ENCODE results near the gene ULBP2.
A peak's percentile ranks its signal among the peaks of the same experiment; 100 is the strongest.
"Not testable (repeated sequence)": the region's sequence is repeated elsewhere in the genome, so short reads cannot be mapped to it uniquely, and the experiment has no call there.

ULBP2 gene

DNA sequence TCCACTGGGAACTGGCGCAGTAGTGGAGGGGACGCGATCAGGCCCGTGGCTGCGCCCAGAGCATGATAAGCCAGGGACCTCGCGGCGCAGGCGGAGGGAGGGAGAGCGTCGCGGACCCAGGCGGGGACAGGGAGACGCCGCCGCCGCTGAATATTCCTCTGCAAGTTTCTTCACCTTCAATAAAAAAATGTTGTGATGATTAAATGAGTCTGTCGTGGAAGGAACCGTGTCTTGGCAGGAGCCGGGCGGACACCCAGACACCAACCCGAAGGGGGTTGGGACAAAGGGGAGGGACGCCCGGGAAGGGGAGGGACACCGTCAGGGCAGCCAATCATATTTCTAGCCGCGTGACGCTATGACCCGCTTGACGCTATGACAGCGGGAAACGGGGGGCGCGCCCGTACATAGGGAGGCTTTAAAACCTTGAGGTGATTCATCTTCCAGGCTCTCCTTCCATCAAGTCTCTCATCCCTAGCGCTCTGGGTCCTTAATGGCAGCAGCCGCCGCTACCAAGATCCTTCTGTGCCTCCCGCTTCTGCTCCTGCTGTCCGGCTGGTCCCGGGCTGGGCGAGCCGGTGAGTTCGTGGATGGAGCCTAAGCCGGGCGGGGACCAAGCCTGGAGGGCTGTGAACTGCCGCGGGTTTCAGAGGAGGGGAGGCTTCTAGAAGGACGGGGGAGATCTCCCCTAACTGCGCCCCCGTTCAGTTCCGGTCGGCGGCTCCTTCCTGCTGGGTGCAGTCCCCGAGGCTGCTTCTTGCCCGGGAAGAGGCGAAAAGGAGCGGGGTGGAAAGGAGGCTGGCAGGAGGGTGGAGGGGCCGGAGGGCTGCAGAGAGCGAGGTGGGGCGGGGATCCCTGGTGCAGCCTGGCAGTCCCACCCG is at the start of gene ULBP2:
Gene ULBP2 (plus strand): TSS at position 432 of the 878 bp plus-strand sequence. CDS start 59 bp downstream, at position 491.
- peak; percentile 89 for DNase-seq (ENCODE audit: low read depth)

- peak; percentile 43 for DNase-seq (ENCODE audit: low read depth)
Observed at GRCh38 chr6:149895048-149895590, 46.7 kb upstream of the ULBP2 start.

GRCh38 chr6:149895833-149896271 is 46.0 kb upstream of the ULBP2 start:
- DNase-seq (ENCODE audit: low read depth), result peak; percentile 13

- DNase-seq (ENCODE audit: low read depth), result peak; percentile 13
Observed at GRCh38 chr6:149896491-149896890, 45.3 kb upstream of the ULBP2 start.

DNA sequence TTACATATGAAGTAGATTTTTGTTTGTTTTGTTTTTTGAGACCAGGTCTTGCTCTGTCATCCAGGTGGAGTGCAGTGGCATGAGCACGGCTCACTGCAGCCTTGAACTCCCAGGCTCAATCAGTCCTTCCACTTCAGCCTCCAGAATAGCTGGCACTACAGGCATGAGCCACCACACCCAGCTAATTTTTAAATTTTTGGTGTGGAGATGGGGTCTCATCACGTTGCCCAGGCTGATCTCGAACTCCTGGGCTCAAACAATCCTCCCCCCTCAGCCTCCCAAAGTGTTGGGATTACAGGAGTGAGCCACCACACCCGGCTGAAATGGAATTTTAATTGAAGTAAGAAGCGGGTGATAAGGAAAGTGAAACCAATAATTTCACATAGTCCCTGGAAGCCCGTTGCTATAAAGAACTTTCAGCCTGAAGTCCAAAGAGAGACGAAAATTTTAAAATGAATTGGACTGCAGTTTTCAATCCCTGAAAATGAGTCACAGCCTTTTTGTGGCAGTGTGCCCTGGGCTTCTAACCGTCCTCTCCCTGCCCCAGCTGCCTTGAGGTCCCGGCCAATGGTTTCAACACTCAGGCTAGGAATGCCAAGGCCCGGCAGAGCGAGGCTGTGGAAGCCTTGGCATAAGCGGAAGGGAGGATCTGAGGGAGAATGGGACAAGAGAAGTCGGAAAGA is 44.7 kb upstream of the ULBP2 start:
- peak; percentile 80 for DNase-seq (ENCODE audit: low read depth)

DNA sequence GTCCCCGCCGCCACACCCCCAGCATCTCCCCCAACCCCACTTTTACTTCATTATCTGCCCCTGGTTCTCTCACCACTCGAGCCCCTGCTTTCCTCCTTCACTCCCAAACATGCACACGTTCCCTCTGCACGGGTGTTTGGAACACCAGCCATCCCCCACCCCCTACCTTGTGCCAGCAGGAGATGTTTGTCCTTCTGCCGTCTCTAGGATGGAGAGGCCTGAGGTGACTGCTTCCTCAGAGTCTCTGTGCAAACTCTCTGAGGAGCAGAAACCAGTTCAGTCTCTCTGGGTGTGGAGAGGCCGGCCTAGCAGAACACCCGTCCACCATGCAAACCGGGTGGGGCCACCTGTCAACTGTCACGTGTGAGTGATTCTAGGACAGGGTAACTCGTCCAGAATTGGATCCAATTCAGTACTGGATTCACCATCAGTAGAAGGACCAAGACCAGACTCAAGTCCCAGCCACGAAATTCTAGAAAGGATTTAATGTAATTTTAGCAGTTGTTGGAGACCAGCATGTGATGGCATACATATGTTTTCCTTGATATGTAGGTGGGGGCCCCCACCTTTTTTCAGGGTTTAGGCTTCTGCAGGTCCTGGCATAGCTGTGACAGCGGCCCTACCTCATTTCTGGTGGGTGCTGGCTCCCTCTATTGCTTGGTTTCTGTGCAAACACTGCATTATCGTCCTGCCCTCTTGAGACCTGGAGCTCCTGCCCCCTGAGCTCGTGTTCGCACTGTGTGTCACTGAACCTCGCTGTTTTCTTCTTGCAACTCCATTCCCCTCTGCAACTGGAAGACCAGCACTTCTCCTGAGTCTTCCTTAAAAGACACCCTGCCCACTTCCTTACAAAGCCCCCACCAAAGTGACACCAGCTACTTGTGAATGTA is 43.7 kb upstream of the ULBP2 start, which contains the start of gene RAET1E:
Gene RAET1E (minus strand): TSS at position 259 of the 890 bp plus-strand sequence. CDS start 7,212 bp downstream, outside the sequence.
- no peak for DNase-seq (ENCODE audit: low read depth)

DNA sequence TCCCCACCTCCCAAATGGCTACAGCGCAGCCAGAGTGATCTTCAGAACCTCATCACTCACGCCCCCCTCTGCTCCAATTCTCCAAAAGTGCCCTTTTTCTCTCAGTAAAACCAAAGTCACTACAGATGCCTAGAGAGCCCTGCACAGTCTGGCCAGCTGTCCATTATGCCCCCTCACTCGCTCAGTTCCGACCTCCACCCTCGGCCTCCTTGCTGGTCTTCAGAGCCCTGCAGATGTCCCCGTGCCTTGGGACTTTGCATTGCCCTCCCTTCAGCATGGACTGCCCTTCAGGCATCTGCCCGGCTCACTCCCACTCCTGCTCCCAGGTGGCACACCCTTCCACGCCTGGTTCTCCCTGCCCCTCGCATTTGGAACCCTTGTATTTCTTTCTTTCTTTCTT is 42.8 kb upstream of the ULBP2 start:
- no peak for DNase-seq (ENCODE audit: low read depth)

- DNase-seq (ENCODE audit: low read depth), result no peak
Observed at GRCh38 chr6:149899486-149899885, 42.3 kb upstream of the ULBP2 start.

DNA sequence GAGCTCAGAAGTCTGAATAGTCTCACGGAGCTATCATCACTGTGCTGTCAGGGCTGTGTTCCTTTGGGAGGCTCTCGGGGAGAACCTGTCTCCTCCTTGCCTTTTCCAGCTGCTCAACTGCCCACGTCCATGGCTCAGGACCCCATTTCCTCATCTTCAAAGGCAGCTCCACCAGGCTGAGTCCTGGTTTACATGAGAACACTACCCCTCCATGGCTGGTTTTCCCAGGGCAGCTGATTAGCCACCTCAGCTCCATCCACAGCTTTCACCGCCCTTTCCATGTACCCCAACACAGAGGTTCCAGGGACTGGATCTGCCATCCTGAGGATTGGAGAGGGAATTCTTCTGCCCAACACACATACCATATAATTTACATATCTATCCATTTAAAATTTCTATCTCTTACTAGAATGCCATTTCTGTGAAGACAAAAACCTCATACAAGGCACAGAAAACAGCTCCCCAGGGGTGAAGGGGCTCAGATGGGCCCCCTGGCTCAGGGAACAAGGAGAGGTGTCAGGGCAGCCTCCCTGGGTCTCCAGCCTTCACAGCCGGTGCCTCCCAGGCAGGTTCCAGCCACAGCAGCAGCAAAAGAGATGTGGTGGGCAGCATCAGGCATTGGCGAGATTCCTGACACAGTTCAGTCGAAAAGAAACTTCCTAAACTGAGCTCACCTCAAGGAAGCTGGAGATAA is 41.7 kb upstream of the ULBP2 start:
- no peak for DNase-seq (ENCODE audit: low read depth)

DNA sequence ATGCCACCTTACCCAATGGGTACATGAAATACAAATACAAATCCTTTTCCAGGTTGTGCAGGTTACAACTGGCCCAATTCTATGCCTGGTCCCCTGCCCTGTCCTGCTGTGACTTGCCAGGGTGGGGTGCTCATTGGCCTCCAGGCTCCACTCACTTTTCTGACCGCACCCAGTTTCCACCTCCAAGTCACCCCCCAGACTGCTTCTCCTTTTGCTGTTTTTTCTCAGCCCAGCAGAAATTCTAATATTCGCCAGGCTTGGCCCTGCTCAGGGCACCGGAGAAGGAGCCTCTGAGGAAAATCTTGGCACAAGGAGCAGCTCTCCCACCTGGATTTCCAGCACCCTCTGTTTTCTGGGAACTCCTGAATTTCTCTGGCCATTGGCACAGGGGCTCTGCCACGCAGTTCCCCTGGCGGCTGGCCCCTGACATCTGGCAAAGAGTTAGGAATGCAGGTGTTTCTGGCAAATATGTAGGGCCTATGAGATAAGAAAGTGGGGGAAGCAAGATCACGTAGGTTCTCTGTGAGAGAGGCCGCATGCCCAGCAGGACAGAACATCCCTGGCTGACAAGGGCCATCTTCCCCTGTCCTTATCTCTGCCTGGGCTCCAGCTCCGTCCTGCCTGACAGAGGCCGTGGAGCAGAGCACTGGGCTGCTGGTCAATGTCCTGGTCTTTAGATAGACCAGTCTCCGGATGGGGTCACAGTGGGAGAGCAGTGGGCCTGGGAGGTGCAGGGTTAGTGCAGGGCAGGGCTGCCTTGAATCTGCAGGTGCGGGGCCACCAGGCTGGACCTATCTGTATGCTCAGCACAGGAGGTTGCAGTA is 41.0 kb upstream of the ULBP2 start:
- DNase-seq (ENCODE audit: low read depth), result no peak

- no peak for DNase-seq (ENCODE audit: low read depth)
Observed at GRCh38 chr6:149901444-149902140, 40.2 kb upstream of the ULBP2 start.

DNA sequence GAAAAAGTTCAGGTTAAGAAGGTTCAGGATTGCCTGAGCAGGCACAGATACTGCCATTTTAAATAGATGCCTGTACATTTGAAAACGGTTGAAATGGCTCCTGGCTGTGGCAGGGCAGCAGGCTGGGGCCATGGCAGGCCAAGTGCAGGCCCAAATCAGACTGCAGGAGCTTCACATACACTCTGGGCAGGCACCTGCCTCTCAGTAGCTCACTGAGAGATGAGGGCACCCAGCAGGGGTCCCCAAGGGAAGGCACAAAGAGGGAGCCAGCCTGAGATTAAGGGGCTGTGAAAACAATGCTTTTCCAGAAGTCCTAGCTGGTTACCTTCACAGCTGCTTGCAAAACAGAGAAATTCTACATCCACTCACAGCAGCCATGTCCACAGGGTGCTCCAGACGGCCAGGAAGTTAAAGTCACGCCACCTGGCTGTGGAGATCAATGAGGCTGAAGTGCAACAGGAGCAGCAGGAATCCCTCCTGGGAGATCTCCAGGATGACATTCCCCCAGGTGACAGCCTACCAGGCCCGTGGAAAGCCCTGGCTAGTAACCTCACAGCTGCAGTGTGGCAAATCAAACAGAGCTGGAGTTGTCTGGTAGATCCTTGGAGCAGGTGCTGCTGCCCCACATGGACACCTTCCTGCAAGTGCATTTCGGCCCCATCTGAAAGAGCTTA is 37.7 kb upstream of the ULBP2 start:
- no peak for DNase-seq (ENCODE audit: low read depth)

DNA sequence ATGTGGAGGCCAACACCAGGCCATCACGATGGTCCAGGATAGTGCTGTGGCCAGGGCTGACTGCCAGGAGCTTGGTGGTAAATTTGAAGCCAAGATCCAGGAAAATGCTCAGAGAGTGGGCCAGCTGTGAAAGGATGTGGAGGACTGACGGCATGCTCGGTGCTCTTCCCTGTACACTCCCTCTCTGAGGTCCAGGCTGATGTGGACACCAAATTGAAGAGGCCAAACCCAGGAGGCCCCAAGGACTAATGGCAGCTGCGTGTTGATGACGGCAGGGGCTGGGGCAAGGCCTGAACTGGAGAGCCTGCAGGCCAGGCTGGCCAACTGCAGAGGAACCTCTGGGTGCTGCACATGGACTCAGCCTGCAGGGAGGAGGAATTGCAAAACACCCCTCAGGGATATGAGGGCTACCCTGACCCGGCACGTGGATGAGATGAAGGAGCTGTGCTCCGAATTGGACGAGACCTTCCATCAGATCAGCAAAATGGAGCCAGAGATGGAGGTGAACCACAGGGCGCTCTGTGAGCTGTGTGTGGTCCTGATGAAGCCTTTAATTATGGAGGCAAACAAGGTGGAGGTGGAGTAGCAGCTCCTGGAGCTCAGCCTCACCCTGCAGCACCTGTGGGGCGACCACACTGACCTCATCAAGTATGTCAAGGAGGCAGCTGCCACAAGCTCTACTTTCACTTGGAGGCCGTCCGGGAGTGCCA is 37.0 kb upstream of the ULBP2 start:
- no peak for DNase-seq (ENCODE audit: low read depth)

DNA sequence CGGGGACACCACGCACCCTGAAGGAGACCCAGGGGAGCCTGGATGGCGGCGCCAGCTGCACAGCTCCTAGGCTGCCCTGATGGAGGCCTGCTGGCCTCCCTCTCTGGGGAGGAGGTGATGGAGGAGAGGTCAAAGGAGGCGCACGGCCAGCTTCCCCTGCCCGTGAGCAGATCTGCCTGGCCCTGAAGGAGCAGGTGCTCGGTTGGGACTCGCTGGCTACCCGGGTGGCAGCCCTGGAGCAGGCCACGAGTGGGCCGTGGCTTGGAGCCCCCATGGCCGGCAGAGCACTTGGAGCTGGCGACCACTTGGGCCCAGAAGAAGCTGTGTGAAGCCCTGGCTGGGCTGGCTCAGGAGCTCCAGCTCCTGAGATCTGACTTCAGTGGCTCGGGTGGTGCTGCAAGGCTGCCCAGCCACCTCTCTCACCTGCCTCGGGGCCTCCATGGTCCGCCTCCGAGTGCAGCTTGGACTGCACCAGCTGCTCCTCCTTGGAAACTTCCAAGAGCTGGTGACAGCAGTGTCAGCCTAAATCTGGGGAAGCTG is 36.4 kb upstream of the ULBP2 start:
- DNase-seq (ENCODE audit: low read depth), result no peak

DNA sequence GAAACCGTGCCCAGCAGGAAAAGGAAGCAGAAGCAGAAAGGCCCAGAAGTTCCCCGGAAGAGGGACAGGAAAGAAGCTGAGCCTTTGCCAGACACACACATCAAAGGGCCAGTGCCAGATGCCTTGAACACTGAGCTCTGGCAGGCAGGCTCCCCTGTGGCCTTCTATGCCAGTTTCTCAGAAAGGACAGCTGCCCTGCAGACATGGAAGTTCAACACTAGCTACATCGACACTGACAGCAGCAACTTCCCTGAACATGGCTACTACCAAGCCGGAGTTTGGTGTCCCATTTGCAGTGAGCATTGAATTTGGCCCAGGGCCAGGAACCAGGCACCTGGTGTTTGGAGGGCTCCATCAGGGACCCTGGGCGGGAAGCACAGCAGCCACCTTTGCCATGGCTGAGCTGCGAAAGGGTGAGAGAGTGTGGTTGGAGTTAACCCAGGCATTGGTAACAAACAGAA is 35.9 kb upstream of the ULBP2 start:
- no peak for DNase-seq (ENCODE audit: low read depth)

GRCh38 chr6:149906405-149906804 is 35.4 kb upstream of the ULBP2 start:
- DNase-seq (ENCODE audit: low read depth), result no peak

DNA sequence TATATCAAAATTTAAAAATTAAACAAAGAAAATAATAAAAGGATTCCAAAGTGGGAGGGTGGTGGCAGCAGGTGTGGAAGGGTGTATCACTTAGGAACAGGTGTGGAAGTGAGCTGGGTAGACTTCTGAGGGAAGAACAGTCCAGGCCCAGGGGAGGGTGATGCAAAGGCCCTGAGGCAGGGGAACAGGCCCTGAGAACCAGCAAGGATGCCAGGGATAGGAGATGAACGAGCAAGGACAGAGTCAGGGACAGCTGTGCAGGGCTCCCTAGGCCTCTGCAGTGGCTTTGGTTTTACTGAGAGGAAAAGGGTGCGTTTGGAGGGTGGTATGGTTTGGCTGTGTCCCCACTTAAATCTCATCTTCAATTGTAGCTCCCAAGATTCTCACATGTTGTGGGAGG is 34.5 kb upstream of the ULBP2 start:
- no peak for DNase-seq (ENCODE audit: low read depth)

- not testable (repeated sequence) for DNase-seq (ENCODE audit: low read depth)
Observed at GRCh38 chr6:149908480-149908879, 33.3 kb upstream of the ULBP2 start.
